ENCODE results near the gene CHEK2.

Gene CHEK2

DNA sequence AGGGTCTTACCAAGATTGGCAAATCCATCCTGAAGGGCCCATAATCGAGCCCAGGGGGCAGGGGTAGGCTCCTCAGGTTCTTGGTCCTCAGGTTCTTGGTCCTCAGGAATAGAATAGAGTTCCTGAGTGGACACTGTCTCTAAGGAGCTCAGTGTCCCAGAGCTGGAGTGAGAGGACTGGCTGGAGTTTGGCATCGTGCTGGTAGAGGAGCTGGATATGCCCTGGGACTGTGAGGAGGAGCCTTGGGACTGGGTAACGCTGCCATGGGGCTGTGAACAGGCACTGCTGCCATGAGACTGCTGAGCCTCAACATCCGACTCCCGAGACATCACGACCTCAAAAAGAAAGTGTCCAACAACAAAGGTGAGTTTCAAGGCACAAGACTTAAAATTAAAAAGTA, 7.2 kb downstream of the CHEK2 start:
- H3K4me2 ChIP-seq (ENCODE audit: low read length), result no peak overlapping the region
- no peaks in the 10 kb centered on the region for H3K27me3 ChIP-seq (ENCODE audit: control insufficient read depth, insufficient read depth, low read length)
- H3K4me1 ChIP-seq, result no peaks in the 10 kb centered on the region
- no peaks in the 10 kb centered on the region for H3K79me2 ChIP-seq
- no peak overlapping the region for H3K4me3 ChIP-seq (ENCODE audit: low read depth, low read length)
- H3K9ac ChIP-seq, result no peak overlapping the region
- H3K27ac ChIP-seq, result no peak overlapping the region
- TF ChIP-seq, protein P1, sequence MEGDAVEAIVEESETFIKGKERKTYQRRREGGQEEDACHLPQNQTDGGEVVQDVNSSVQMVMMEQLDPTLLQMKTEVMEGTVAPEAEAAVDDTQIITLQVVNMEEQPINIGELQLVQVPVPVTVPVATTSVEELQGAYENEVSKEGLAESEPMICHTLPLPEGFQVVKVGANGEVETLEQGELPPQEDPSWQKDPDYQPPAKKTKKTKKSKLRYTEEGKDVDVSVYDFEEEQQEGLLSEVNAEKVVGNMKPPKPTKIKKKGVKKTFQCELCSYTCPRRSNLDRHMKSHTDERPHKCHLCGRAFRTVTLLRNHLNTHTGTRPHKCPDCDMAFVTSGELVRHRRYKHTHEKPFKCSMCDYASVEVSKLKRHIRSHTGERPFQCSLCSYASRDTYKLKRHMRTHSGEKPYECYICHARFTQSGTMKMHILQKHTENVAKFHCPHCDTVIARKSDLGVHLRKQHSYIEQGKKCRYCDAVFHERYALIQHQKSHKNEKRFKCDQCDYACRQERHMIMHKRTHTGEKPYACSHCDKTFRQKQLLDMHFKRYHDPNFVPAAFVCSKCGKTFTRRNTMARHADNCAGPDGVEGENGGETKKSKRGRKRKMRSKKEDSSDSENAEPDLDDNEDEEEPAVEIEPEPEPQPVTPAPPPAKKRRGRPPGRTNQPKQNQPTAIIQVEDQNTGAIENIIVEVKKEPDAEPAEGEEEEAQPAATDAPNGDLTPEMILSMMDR (IDR thresholded peaks at IDR 0.05), result no peak
- H3K36me3 ChIP-seq (ENCODE audit: control insufficient read depth, insufficient read depth, low read length), result no peaks in the 10 kb centered on the region
- H3K9me3 ChIP-seq (ENCODE audit: control insufficient read depth, low read length), result no peaks in the 10 kb centered on the region
- no peak overlapping the region for H2AFZ ChIP-seq

DNA sequence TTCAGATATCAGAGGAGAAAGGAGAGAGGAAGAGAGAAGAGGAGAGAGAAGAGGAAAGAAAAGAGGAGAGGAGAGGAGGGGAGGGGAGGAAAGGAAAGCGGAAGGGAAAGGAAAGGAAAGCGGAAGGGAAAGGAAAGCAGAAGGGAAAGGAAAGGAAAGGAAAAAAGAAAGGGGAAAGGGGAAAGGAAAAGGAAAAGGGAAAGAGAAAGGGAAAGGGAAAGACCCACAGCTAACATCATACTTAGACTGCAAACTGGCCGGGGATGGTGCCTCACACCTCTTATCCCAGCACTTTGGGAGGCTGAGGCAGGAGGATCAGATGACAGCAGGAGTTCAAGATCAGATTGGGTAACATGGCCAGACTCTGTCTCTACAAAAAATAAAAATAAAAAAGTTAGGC, 11.4 kb downstream of the CHEK2 start:
- H3K9me3 ChIP-seq (ENCODE audit: control insufficient read depth, low read length), result no peaks in the 10 kb centered on the region
- no peak overlapping the region for H3K9ac ChIP-seq
- H3K4me3 ChIP-seq (ENCODE audit: low read depth, low read length), result no peak overlapping the region
- H2AFZ ChIP-seq, result no peak overlapping the region
- H3K4me2 ChIP-seq (ENCODE audit: low read length), result no peak overlapping the region
- TF ChIP-seq, protein P1 (IDR thresholded peaks at IDR 0.05), result no peak
- no peaks in the 10 kb centered on the region for H3K4me1 ChIP-seq
- no peaks in the 10 kb centered on the region for H3K36me3 ChIP-seq (ENCODE audit: control insufficient read depth, insufficient read depth, low read length)
- H3K27ac ChIP-seq, result no peak overlapping the region
- no peaks in the 10 kb centered on the region for H3K79me2 ChIP-seq
- no peaks in the 10 kb centered on the region for H3K27me3 ChIP-seq (ENCODE audit: control insufficient read depth, insufficient read depth, low read length)

DNA sequence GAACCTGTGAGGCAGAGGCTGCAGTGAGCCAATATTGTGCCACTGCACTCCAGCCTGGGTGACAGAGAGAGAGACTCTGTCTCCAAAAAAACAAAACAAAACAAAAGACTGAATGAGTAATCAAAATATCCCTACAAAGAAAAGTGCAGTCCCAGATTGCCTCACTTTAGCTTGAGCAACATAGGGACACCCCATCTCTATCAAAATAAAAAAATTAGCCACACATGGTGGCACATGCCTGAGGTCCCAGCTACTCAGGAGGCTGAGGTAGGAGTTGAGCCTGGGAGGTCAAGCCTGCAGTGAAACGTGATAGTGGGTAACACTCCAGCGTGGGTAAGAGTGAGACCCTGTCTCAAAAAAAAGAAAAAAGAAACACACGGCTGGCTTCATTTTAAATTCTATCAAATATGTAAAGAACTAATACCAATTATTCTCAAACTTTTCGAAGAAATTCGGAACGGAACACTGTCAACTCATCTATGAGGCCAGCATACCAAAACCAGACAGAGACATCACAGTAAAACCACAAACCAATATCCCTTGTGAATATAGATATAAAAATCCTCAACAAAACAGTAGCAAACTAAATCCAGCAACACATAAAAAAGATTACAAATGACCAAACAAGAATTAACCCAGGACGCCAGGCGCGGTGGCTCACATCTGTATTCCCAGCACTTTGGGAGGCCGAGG, 12.9 kb downstream of the CHEK2 start:
- H3K9me3 ChIP-seq (ENCODE audit: control insufficient read depth, low read length), result no peaks in the 10 kb centered on the region
- no peak overlapping the region for H3K27ac ChIP-seq
- H3K4me1 ChIP-seq, result no peaks in the 10 kb centered on the region
- H3K36me3 ChIP-seq (ENCODE audit: control insufficient read depth, insufficient read depth, low read length), result no peaks in the 10 kb centered on the region
- no peaks in the 10 kb centered on the region for H3K79me2 ChIP-seq
- no peak overlapping the region for H2AFZ ChIP-seq
- no peak overlapping the region for H3K9ac ChIP-seq
- no peaks in the 10 kb centered on the region for H3K27me3 ChIP-seq (ENCODE audit: control insufficient read depth, insufficient read depth, low read length)
- no peak overlapping the region for H3K4me3 ChIP-seq (ENCODE audit: low read depth, low read length)
- TF ChIP-seq, protein P1 (IDR thresholded peaks at IDR 0.05), result no peak
- no peak overlapping the region for H3K4me2 ChIP-seq (ENCODE audit: low read length)

DNA sequence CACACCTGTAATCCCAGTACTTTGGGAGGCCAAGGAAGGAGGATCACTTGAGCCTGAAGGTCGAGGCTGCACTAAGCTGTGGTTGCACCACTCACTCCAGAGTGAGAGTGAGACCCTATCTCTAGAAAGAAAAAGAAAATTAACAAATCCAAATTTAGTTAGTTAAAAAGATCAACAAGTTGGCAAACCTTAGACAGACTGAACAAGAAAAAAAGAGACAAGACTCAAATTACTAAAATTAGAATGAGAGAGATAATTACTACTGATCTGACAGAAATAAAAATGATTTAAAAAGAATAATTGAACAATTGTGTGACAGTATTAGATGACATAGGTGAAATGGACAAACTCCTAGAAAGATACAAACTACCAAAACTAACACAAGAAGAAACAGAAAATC, 13.6 kb downstream of the CHEK2 start:
- no peak overlapping the region for H3K4me2 ChIP-seq (ENCODE audit: low read length)
- H3K4me3 ChIP-seq (ENCODE audit: low read depth, low read length), result no peak overlapping the region
- no peak overlapping the region for H3K27ac ChIP-seq
- no peaks in the 10 kb centered on the region for H3K4me1 ChIP-seq
- TF ChIP-seq, protein P1 (IDR thresholded peaks at IDR 0.05), result no peak
- no peak overlapping the region for H2AFZ ChIP-seq
- H3K27me3 ChIP-seq (ENCODE audit: control insufficient read depth, insufficient read depth, low read length), result no peaks in the 10 kb centered on the region
- H3K36me3 ChIP-seq (ENCODE audit: control insufficient read depth, insufficient read depth, low read length), result no peaks in the 10 kb centered on the region
- H3K9ac ChIP-seq, result no peak overlapping the region
- H3K79me2 ChIP-seq, result no peaks in the 10 kb centered on the region
- no peaks in the 10 kb centered on the region for H3K9me3 ChIP-seq (ENCODE audit: control insufficient read depth, low read length)

DNA sequence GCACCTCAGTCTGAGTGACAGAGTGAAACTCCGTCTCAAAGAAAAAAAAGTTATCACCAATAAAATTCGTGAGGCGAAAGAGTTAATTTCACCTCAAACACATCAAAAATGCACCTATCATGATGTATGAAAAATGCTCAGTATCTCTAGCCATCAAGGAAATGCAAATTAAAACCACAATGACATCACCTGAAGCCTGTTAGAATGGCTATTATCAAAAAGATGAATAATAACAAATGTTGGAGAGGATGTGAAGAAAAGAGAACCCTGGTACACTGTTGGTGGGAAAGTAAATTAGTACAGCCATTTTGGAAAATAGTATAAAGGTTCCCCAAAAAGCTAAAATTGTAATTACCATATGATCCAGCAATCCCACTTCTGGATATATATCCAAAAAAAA, 23.6 kb downstream of the CHEK2 start:
- Histone ChIP-seq H3K36me3 (ENCODE audit: control insufficient read depth, insufficient read depth, low read length) (no peaks in the 10 kb centered on the region), H3K27me3 (ENCODE audit: control insufficient read depth, insufficient read depth, low read length) (no peaks in the 10 kb centered on the region), H3K4me1 (no peaks in the 10 kb centered on the region), H3K9me3 (ENCODE audit: control insufficient read depth, low read length) (no peaks in the 10 kb centered on the region), H3K27ac (no peak overlapping the region), H2AFZ (no peak overlapping the region), H3K4me3 (ENCODE audit: low read depth, low read length) (no peak overlapping the region), H3K4me2 (ENCODE audit: low read length) (no peak overlapping the region), H3K79me2 (no peaks in the 10 kb centered on the region), H3K9ac (no peak overlapping the region)
- TF ChIP-seq, protein P1 (IDR thresholded peaks at IDR 0.05), result no peak
